Stimulated activated naive B cell treated with anti-CD40 and anti-IgM and Interleukin-4, amounts not matched to agents 10 μg/mL and 1 μg/mL and 100 μg/mL, for 72 hours (primary cell): ENCODE results near the gene APOA4.
A peak's percentile ranks its signal among the peaks of the same experiment; 100 is the strongest.

Source experiments
- ATAC-seq, 2 donors: fragments of 150-1000 bp; cut with Tn5 transposase; replicated peaks; 2 replicates each; pipeline ENCODE4 v1.10.0; 2021; ENCODE audit warnings: moderate library complexity in 1 of 2
- DNase-seq: peaks from one replicate; pipeline ENCODE4 v3.0.0; 2021
- H3K27ac Mint-ChIP-seq: one replicate; pipeline ENCODE4 v1.8.0; 2022; ENCODE audit warnings: mild to moderate bottlenecking, mixed read lengths
- H3K27me3 Mint-ChIP-seq, 2 donors: one replicate each; pipeline ENCODE4 v1.8.0; 2022; ENCODE audit warnings: mixed read lengths in 2 of 2
- H3K36me3 Mint-ChIP-seq, 2 donors: one replicate each; pipeline ENCODE4 v1.8.0; 2022; ENCODE audit warnings: mixed read lengths in 2 of 2, mild to moderate bottlenecking in 1 of 2
- H3K4me1 Mint-ChIP-seq, 2 donors: one replicate each; pipeline ENCODE4 v1.8.0; 2022; ENCODE audit warnings: mixed read lengths in 2 of 2, mild to moderate bottlenecking in 1 of 2
- H3K4me3 Mint-ChIP-seq, 2 donors: one replicate each; pipeline ENCODE4 v1.8.0; 2022; ENCODE audit warnings: mild to moderate bottlenecking in 2 of 2, mixed read lengths in 2 of 2, moderate library complexity in 1 of 2
- H3K9me3 Mint-ChIP-seq, 2 donors: one replicate each; pipeline ENCODE4 v1.8.0; 2022; ENCODE audit warnings: mixed read lengths in 2 of 2, mild to moderate bottlenecking in 1 of 2

The APOA4 gene

DNA sequence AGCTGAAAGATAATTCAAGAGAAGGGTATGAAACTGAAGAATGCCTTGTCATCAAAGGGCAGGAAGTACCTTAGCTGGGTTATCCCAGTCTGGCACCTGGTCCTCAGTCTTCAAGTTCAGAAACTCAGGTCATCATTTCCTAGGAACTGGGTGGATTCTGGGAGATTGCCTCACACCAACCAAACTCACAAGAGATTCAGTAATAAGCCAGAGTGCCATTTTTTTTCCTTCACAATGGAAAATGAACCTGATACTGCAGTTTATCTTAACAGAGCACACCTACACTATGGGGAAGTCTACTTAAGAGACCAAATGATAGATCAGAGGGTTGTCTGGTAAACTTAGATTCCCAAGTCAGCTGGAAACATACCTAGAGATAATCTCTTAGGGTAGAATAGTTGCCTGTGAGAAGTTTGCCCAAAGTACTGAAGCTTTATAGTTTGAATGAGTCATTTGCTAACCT lies 46.6 kb downstream of the APOA4 start:
- Mint-ChIP-seq H3K9me3 (no peaks in the 10 kb centered on the region), H3K27me3 (no peaks in the 10 kb centered on the region), H3K4me1 (peaks cover 28 to 62% of the 10 kb centered on the region in 2 donors), H3K27ac (peak overlapping the region; percentile 63), H3K36me3 (peaks cover 38 to 54% of the 10 kb centered on the region in 2 donors), H3K4me3 (no peak overlapping the region)
- no peak for DNase-seq
- ATAC-seq = no peak

DNA sequence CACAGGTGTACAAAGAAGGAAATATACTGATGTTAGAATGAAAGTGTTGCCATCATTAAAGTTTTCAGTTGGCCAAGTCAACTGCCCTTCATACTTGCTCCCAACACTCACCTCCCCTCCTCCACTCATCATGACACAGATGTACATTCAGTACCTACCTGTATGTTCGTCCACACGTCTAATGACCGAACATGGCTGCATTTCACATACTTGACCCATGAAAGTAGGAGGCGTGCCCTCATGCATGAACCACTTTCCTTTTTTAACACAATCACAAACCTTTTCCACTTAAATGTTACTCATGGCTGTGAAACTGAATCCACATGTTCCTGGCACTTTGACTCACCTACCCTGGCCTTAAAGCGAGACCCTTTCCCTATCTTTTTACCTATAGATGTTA lies 47.1 kb downstream of the APOA4 start:
- DNase-seq = no peak
- H3K9me3 Mint-ChIP-seq = no peaks in the 10 kb centered on the region
- no peaks in the 10 kb centered on the region for H3K27me3 Mint-ChIP-seq
- no peak for ATAC-seq
- peaks cover 35 to 50% of the 10 kb centered on the region in 2 donors for H3K36me3 Mint-ChIP-seq
- no peak overlapping the region for H3K4me3 Mint-ChIP-seq
- peaks cover 32 to 62% of the 10 kb centered on the region in 2 donors for H3K4me1 Mint-ChIP-seq
- peak overlapping the region; percentile 63 for H3K27ac Mint-ChIP-seq

DNA sequence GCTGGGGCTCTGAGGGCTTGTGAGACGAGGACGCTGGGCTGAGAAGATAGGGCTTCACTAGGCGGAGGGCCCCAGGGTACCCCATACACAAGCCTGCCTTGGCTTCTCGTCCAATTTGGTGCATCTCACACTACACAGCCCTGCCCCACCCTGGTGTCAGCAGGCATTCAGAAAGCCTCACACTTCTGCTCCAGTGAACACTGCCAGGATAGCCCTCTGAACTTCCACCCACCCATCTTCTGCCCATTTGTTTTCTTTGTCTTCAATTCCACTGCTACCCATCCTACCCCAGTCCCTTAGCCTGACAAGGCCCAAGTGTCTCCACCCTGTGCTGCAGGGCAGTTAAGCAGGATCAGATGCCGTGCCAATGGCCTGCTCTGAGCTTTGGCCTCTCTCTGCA lies 48.4 kb downstream of the APOA4 start:
- ATAC-seq = no peak
- Mint-ChIP-seq H3K27me3 (no peaks in the 10 kb centered on the region), H3K36me3 (peaks cover 35 to 48% of the 10 kb centered on the region in 2 donors), H3K27ac (peak overlapping the region; percentile 86), H3K9me3 (no peaks in the 10 kb centered on the region), H3K4me3 (peak overlapping the region in 1 of 2 donors; percentile 7), H3K4me1 (peaks cover 33 to 68% of the 10 kb centered on the region in 2 donors)
- DNase-seq = no peak

DNA sequence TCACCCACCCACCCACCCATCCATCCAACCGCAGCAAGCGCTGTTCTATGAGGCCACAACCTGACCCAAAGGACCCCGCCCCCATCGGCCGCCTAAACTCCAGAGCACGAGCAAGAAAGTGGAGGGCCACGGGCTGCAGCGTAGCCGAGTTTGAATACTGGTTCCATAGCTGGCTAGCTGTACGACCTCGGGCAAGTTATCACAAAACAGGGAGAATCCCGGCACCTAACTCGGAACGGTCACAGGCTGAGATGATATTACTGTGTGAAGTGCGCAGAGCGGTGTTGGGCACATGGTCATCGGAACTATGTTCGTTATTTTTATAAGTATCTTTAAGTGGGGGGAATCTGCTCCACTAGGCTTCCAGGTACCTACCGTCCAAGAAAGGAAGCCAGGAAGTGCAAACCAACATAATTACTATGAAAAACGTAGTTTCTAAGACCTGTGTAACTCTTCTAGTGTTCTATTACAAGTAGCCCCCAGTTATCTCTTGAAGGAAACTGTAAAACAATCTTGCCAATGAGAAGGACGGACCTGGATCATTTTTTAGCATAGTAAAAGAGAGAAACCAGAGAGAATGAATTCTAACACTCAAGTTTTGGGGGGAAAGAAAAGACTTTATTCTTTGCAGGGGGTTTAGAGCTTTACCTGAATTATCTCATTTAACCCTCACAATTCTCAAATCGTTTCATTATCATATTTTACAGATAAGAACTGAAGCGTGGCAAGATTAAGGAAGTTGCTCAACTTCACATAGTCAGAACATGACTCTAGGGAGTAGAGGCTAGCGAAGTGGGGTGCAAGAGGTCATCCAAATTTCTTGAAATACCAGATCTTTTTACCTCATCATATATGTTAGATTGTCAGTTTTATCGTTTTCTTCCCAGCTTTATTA lies 49.7 kb downstream of the APOA4 start:
- Mint-ChIP-seq H3K4me1 (peaks cover 33 to 61% of the 10 kb centered on the region in 2 donors), H3K9me3 (no peaks in the 10 kb centered on the region), H3K27ac (peak overlapping the region; percentile 100), H3K36me3 (peaks cover 31 to 43% of the 10 kb centered on the region in 2 donors), H3K4me3 (peak overlapping the region; percentile 87 to 100), H3K27me3 (no peaks in the 10 kb centered on the region)
- peak; percentile 57 to 60 for ATAC-seq
- no peak for DNase-seq

DNA sequence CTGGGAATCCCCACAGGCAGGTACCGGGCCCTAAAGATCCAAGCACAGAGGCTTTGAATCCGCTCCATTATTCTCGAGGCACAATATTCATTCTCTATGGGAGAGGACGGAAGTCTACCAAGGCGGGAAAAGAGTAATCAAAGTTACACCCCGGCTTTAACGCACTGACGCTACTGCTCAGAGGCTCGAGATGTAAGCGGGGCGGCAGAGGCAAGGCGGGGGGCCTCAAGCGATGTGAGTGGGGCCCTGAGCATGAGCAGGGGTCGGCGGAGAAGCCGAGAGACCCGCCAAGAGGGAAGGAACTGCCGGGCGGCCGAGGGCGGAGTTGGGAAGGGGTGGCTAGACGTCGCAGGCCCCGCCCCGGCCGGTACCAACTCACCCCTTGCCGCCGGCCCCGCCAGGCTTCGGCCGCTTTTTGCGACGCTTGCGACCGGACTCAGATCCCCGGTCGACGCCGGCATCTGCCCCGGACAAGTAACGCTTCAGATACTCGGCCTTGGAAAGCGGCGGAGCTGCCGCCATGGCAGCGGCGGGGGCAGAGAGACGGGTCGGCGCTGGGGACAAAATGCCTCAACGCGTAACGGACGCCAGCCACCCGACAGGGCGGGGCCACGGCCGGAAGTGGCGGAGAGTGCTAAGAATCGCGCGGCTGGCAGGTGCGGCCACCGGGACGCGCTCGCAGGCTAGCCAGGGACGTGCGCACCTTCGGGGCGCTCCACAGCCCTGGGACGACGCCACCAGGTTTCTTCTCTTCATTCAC lies 50.5 kb downstream of the APOA4 start, which contains the start of gene BUD13:
BUD13 (minus strand) TSS at position 545 of the 760 bp plus-strand sequence; CDS start at position 522, 23 bp downstream.
- Mint-ChIP-seq H3K9me3 (no peaks in the 10 kb centered on the region), H3K36me3 (peaks cover 27 to 36% of the 10 kb centered on the region in 2 donors), H3K4me1 (peaks cover 29 to 55% of the 10 kb centered on the region in 2 donors), H3K4me3 (peak within 1 kb of the TSS; percentile 87 to 100), H3K27me3 (no peaks in the 10 kb centered on the region), H3K27ac (peak within 1 kb of the TSS; percentile 100)
- ATAC-seq (peak; percentile 91 to 93), DNase-seq (peak; percentile 93)

DNA sequence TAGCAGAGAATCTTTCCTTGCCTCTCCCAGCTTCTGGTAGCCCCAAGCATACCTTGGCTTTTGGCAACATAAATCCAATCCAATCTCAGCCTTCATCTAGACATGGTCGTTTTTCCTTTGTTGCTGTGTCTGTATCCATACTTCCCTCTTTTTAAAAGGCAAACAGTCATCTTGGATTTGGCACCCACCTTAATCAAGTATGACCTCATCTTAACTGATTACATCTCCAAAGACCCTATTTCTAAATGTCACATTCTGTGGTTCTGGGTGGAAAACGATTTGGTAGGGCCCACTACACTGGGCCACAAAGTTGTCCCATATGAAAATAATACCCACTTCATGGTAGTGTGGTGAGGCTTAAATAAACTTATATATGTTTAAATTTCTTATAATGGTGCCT lies 51.2 kb downstream of the APOA4 start:
- H3K4me1 Mint-ChIP-seq = peaks cover 27 to 52% of the 10 kb centered on the region in 2 donors
- no peaks in the 10 kb centered on the region for H3K27me3 Mint-ChIP-seq
- peak overlapping the region; percentile 100 for H3K27ac Mint-ChIP-seq
- DNase-seq (no peak), ATAC-seq (no peak)
- peaks cover 25 to 29% of the 10 kb centered on the region in 2 donors for H3K36me3 Mint-ChIP-seq
- peak overlapping the region; percentile 87 to 100 for H3K4me3 Mint-ChIP-seq
- H3K9me3 Mint-ChIP-seq = no peaks in the 10 kb centered on the region
